ENCODE results near the gene ZNF724. TPM values are rescaled to one million over a fixed set of nuclear protein-coding genes. Genes with fewer than 3 reads are reported as not detected.
A peak's percentile ranks its signal among the peaks of the same experiment; 100 is the strongest.
"Not testable (repeated sequence)": the region's sequence is repeated elsewhere in the genome, so short reads cannot be mapped to it uniquely, and the experiment has no call there.

The ZNF724 gene
- 0.48 TPM for polyA plus RNA-seq (2012; ENCODE audit: insufficient read depth, insufficient read length, low read depth)

- DNase-seq: peak; percentile 94
- H3K27me3 ChIP-seq: no peaks in the 10 kb centered on the region
- H3K9me3 ChIP-seq: no peaks in the 10 kb centered on the region
- H3K4me1 ChIP-seq: no peaks in the 10 kb centered on the region
- H3K4me3 ChIP-seq (ENCODE audit: low read depth, low read length): peak within 1 kb of the TSS; percentile 93
- peaks cover 25% of the 10 kb centered on the region for H3K36me3 ChIP-seq
- no peak for TF ChIP-seq CTCF (IDR thresholded peaks at IDR 0.05; ENCODE audit: low read depth, low read length)
These were observed at the start of gene ZNF724 for GRCh38 chr19:23249911-23250649. TSS of gene ZNF724 (minus strand) at chr19:23250394. CDS start at chr19:23250242, 152 bp downstream.

- H3K4me1 ChIP-seq: no peaks in the 10 kb centered on the region
- H3K27me3 ChIP-seq: no peaks in the 10 kb centered on the region
- no peak for DNase-seq
- H3K9me3 ChIP-seq: no peaks in the 10 kb centered on the region
- no peak for TF ChIP-seq CTCF (IDR thresholded peaks at IDR 0.05; ENCODE audit: low read depth, low read length)
- H3K36me3 ChIP-seq: no peaks in the 10 kb centered on the region
- no peak overlapping the region for H3K4me3 ChIP-seq (ENCODE audit: low read depth, low read length)
These were observed 43.9 kb upstream of the ZNF724 start for GRCh38 chr19:23294141-23294540.

- not testable (repeated sequence) for DNase-seq; H3K36me3 ChIP-seq; H3K9me3 ChIP-seq; H3K4me1 ChIP-seq; H3K27me3 ChIP-seq; H3K4me3 ChIP-seq (ENCODE audit: low read depth, low read length)
These were observed 39.8 kb upstream of the ZNF724 start for GRCh38 chr19:23289966-23290365.

GRCh38 chr19:23287620-23288019, 37.4 kb upstream of the ZNF724 start:
- Histone ChIP-seq H3K9me3 (no peaks in the 10 kb centered on the region), H3K27me3 (no peaks in the 10 kb centered on the region), H3K4me3 (ENCODE audit: low read depth, low read length) (no peak overlapping the region), H3K36me3 (no peaks in the 10 kb centered on the region), H3K4me1 (no peaks in the 10 kb centered on the region)
- peak; percentile 8; the same call in 1 of the 2 replicates for TF ChIP-seq CTCF (IDR thresholded peaks at IDR 0.05; ENCODE audit: low read depth, low read length)
- no peak for DNase-seq

- no peaks in the 10 kb centered on the region for H3K9me3 ChIP-seq
- no peaks in the 10 kb centered on the region for H3K4me1 ChIP-seq
- H3K4me3 ChIP-seq (ENCODE audit: low read depth, low read length): no peak overlapping the region
- no peaks in the 10 kb centered on the region for H3K36me3 ChIP-seq
- H3K27me3 ChIP-seq: no peaks in the 10 kb centered on the region
- peak; percentile 50 for TF ChIP-seq CTCF (IDR thresholded peaks at IDR 0.05; ENCODE audit: low read depth, low read length)
- DNase-seq: peak; percentile 25
These were observed 36.3 kb upstream of the ZNF724 start for GRCh38 chr19:23286477-23286876.

- Histone ChIP-seq H3K36me3 (no peaks in the 10 kb centered on the region), H3K4me3 (ENCODE audit: low read depth, low read length) (no peak overlapping the region), H3K4me1 (no peaks in the 10 kb centered on the region), H3K9me3 (no peaks in the 10 kb centered on the region), H3K27me3 (no peaks in the 10 kb centered on the region)
- no peak for TF ChIP-seq CTCF (IDR thresholded peaks at IDR 0.05; ENCODE audit: low read depth, low read length)
- no peak for DNase-seq
These were observed 35.8 kb upstream of the ZNF724 start for GRCh38 chr19:23285948-23286347.

GRCh38 chr19:23285326-23285725, 35.1 kb upstream of the ZNF724 start:
- not testable (repeated sequence) for H3K4me1 ChIP-seq; H3K4me3 ChIP-seq (ENCODE audit: low read depth, low read length); H3K9me3 ChIP-seq; H3K36me3 ChIP-seq; DNase-seq; H3K27me3 ChIP-seq
